Endothelial cell of hepatic sinusoid (primary cell): Measurements from ENCODE around the gene SSBP4.

Source experiments
- in situ Hi-C: cut with HindIII; loops from 2 replicates; pipeline ENCODE4 v1.10.0; 2017; ENCODE audit warnings: low sequenced_read_pairs

The SSBP4 gene

DNA sequence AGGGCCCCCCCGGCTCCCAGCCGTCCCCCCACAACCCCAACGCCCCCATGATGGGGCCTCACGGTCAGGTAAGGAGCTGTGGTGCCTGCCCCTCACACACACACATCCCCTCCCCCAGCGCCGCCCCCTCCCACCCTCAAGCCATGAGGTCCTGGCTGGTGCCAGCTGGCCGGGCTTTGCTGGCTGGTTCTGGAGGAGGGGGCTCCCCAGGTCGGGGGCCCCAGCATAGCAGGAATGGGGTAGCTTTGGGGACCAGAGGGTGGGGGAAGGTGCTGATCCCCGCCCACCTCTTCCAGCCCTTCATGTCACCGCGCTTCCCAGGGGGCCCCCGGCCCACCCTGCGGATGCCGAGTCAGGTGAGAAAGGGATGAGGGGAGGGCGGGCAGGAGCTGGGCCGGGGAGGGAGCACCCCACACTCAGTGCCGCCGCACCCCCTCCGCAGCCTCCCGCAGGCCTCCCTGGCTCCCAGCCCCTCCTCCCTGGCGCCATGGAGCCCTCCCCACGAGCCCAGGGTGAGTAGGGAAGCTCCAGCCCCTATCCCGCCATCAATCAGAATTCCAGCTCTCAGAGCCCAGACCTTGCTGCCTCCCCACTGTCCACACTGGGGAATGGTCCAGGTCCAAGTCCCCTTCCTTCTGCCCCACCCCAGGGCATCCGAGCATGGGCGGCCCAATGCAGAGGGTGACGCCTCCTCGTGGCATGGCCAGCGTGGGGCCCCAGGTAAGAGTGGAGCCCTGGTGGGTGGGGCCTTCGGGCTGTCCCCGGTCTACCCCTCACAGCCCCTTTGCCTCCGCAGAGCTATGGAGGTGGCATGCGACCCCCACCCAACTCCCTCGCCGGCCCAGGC lies 12.4 kb downstream of the SSBP4 start:
- in situ Hi-C loops = no loop called here

- in situ Hi-C loops = no loop called here
Measured at GRCh38 chr19:18432275-18433014, 13.2 kb downstream of the SSBP4 start.

- in situ Hi-C loops = no loop called here
Measured at GRCh38 chr19:18433015-18433691, 14.0 kb downstream of the SSBP4 start.

- in situ Hi-C loops = no loop called here
Measured at GRCh38 chr19:18433735-18434398, 14.7 kb downstream of the SSBP4 start.

GRCh38 chr19:18434411-18435175 lies 15.4 kb downstream of the SSBP4 start:
- in situ Hi-C loops = no loop called here

DNA sequence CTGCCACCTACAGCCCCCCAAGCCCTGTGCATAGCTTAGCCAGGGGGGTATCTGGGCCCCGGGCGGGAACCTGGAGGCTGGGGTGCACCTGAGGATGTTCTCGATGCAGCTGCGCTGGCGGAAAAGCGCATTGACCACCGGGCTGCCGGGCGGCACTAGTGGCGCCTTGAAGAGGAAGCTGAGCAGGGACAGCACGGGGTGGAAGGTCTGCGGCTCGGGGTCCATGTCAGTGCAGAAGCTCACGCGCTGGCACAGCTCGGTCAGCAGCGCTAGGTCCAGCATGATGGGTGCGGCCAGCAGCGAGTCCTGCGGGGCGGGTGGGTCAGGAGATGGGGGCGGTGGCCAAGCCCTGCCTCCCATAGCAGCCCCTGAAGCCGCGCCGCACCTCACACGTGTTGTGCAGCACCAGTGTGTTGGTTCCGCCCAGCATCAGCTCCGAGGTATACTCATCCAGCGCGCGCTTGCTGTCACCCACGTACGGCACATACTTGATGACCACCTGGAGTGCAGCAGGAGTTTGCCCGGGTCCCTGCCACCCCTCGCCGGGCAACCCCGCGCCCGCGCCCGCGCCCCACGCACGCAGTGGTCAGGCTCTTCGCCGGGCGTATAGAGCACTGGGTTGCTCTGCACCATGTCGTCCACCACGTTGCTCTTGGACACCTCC lies 16.1 kb downstream of the SSBP4 start:
- in situ Hi-C loops = no loop called here

- in situ Hi-C loops = no loop called here
Measured at GRCh38 chr19:18435842-18436670, 16.9 kb downstream of the SSBP4 start.

GRCh38 chr19:18436671-18437490 lies 17.7 kb downstream of the SSBP4 start:
- in situ Hi-C loops = no loop called here

GRCh38 chr19:18437491-18438330 lies 18.5 kb downstream of the SSBP4 start, which contains the start of gene ISYNA1:
Gene ISYNA1, minus strand, starts transcription at chr19:18438133. Its CDS starts 154 bp downstream, at chr19:18437979.
- in situ Hi-C loops = no loop called here

DNA sequence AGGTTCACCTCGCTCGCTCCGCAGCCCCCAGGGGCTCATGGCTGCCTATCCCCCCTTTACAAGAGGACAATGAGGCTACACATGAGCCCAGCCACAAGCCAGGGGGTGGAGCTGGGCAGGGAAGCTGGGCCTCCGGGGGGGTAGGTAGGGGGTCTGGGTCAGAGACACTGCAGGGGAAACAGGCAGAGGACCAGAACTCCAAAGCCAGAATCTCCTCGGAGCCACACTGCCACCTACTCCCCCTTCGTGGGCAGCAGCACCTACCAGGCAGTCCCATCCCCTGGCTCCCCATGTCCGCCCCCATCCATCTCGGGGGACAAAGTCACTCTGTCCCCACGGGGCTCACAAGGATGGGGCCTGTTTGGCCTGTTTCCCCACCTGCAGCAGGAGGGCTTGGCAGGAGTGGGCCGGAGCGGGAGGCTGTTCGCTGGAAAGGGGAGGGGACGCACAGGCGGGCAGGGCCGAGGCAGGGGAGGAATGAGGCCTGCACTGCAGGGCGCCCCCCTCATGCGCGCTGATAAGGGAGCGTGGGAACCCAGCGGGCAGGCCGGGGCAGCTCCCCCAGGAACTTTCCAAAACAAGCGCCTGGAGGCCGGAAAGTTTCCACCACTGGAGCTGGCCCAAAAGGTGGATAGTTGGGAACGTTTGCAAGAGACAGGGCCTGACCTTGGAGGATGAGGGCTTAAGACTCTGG lies 19.3 kb downstream of the SSBP4 start:
- in situ Hi-C loops = no loop called here

DNA sequence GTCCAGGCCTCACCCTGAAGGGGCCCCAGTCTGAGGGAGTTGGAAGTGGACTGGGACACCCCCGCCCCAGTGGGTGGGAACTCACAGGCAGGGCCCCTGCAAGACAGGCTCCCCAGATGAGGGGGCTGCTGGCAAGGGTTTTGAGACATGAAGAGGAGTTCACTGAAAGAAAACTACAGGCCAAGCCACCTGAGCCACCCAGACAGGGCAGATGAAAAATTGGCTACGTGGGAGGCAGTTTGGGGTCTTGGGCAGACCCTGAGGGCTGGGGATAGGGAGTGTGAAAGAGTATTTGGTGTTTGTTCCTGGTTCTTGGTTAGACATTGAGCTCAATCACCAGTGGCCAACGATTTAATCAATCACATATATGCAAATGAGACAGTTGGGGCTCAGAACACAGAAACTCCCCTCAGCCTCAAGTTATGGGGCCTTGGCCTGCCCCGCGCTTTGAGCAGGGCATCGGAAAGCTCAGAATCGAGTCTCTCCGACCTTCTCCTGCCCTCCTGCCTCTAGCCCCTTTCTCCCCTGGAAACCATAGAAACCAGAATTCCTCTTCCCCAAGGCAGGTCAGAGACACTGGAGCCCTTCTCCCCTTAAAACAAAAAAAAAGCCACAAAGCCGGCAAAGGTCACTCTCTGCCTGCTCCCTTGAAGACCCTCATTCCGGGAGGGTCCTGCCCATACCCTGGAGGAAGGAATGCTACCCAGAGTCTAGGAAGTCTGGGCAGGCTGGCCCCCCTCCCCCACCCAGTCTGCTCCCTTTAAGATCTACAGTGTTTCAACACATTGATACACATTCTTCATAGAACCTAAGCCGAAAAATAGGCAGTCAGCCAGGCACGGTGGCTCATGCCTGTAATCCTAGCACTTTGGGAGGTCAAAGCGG lies 20.1 kb downstream of the SSBP4 start:
- in situ Hi-C loops = no loop called here

DNA sequence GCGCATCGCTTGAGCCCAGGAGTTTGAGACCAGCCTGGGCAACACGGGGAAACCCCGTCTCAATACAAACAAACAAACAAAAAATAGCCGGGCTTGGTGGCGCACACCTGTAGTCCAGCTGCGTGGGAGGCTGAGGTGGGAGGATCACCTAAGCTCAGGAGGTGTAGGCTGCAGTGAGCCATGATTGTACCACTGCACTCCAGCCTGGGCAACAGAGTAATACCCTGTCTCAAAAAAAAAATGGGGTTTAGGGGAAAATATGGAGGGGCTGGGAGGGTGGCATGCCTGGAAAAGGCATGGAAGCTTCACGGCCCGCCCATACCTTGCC lies 20.7 kb downstream of the SSBP4 start:
- in situ Hi-C loops = no loop called here

DNA sequence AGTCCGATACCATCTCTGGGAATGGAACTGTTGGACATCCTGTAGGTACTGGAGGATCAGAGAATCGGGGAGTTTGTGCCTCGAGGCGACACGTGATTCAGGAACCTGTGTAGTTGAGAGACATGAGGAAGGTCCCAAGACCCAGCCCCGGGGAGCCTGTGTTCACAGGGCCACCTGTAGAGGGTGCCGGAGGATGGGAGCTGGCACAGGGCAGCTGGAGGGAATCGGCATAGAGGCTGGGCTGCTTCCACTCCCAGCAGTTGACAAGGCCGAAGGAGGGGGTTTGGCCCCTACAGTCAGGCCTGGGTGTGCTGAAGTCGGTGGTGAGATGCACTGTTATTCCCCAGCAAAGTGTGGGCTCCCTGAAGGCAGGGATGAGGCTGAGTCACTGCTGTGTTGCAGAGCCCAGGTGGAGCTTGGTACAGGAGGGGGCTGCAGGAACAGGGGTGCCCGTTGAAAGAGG lies 21.2 kb downstream of the SSBP4 start:
- in situ Hi-C loops = no loop called here

GRCh38 chr19:18440936-18441803 lies 22.0 kb downstream of the SSBP4 start:
- in situ Hi-C loops = no loop called here
